ENCODE data around the gene ZNF385B. TPM values are rescaled to one million over a fixed set of nuclear protein-coding genes. Genes with fewer than 3 reads are reported as not detected.

The ZNF385B gene
- total and polyA plus RNA-seq, 4 donors, result 13.5 to 70.8 (median 45.2) TPM

- no peak overlapping the region for H3K4me3 ChIP-seq
- no peaks in the 10 kb centered on the region for H3K36me3 ChIP-seq (ENCODE audit: control insufficient read depth in 4 of 4, insufficient read depth in 4 of 4, low read length in 4 of 4)
- H3K9me3 ChIP-seq (ENCODE audit: control insufficient read depth in 4 of 4, insufficient read depth in 3 of 4, low read length in 3 of 4), result no peaks in the 10 kb centered on the region
- TF ChIP-seq CTCF (IDR thresholded peaks at IDR 0.05; ENCODE audit: control extremely low read depth, extremely low read depth), result no peak
- ATAC-seq (ENCODE audit: insufficient read depth, low FRiP score) (no peak), DNase-seq (no peak)
- H3K4me1 ChIP-seq (ENCODE audit: control insufficient read depth in 5 of 5, insufficient read depth in 5 of 5, low read length in 5 of 5), result peaks cover 0 to 19% (median 0%) of the 10 kb centered on the region in 5 donors
- H3K27ac ChIP-seq (ENCODE audit: low read depth in 1 of 2, low read length in 1 of 2), result no peak overlapping the region
- peaks cover 0 to 16% (median 9%) of the 10 kb centered on the region in 3 donors for H3K27me3 ChIP-seq (ENCODE audit: control insufficient read depth in 3 of 3, insufficient read depth in 3 of 3, low read length in 2 of 3)
- no peak overlapping the region for H3K9ac ChIP-seq (ENCODE audit: insufficient read depth in 1 of 2, low read length in 2 of 2)
These were observed 8.3 kb downstream of the ZNF385B start for GRCh38 chr2:179853108-179853507.

GRCh38 chr2:179850188-179850587 is 11.2 kb downstream of the ZNF385B start:
- peaks cover 0 to 15% (median 0%) of the 10 kb centered on the region in 5 donors for H3K4me1 ChIP-seq (ENCODE audit: control insufficient read depth in 5 of 5, insufficient read depth in 5 of 5, low read length in 5 of 5)
- WGBS, 2 donors, result 66 to 87% methylated on average over 1 of the region's 1 CpG
- no peak for DNase-seq
- H3K9me3 ChIP-seq (ENCODE audit: control insufficient read depth in 4 of 4, insufficient read depth in 3 of 4, low read length in 3 of 4), result no peaks in the 10 kb centered on the region
- ATAC-seq (ENCODE audit: insufficient read depth, low FRiP score), result no peak
- H3K4me3 ChIP-seq, result no peak overlapping the region
- no peak overlapping the region for H3K9ac ChIP-seq (ENCODE audit: insufficient read depth in 1 of 2, low read length in 2 of 2)
- no peak for TF ChIP-seq CTCF (IDR thresholded peaks at IDR 0.05; ENCODE audit: control extremely low read depth, extremely low read depth)
- no peaks in the 10 kb centered on the region for H3K27me3 ChIP-seq (ENCODE audit: control insufficient read depth in 3 of 3, insufficient read depth in 3 of 3, low read length in 2 of 3)
- no peaks in the 10 kb centered on the region for H3K36me3 ChIP-seq (ENCODE audit: control insufficient read depth in 4 of 4, insufficient read depth in 4 of 4, low read length in 4 of 4)
- no peak overlapping the region for H3K27ac ChIP-seq (ENCODE audit: low read depth in 1 of 2, low read length in 1 of 2)

GRCh38 chr2:179849719-179850118 is 11.7 kb downstream of the ZNF385B start:
- Histone ChIP-seq H3K4me3 (no peak overlapping the region), H3K9ac (ENCODE audit: insufficient read depth in 1 of 2, low read length in 2 of 2) (no peak overlapping the region), H3K9me3 (ENCODE audit: control insufficient read depth in 4 of 4, insufficient read depth in 3 of 4, low read length in 3 of 4) (no peaks in the 10 kb centered on the region), H3K27ac (ENCODE audit: low read depth in 1 of 2, low read length in 1 of 2) (no peak overlapping the region), H3K4me1 (ENCODE audit: control insufficient read depth in 5 of 5, insufficient read depth in 5 of 5, low read length in 5 of 5) (peaks cover 0 to 11% (median 0%) of the 10 kb centered on the region in 5 donors), H3K27me3 (ENCODE audit: control insufficient read depth in 3 of 3, insufficient read depth in 3 of 3, low read length in 2 of 3) (no peaks in the 10 kb centered on the region), H3K36me3 (ENCODE audit: control insufficient read depth in 4 of 4, insufficient read depth in 4 of 4, low read length in 4 of 4) (no peaks in the 10 kb centered on the region)
- ATAC-seq (ENCODE audit: insufficient read depth, low FRiP score) (no peak), DNase-seq (no peak)
- TF ChIP-seq CTCF (IDR thresholded peaks at IDR 0.05; ENCODE audit: control extremely low read depth, extremely low read depth), result no peak

GRCh38 chr2:179843541-179843940 is 17.9 kb downstream of the ZNF385B start:
- Histone ChIP-seq H3K9me3 (ENCODE audit: control insufficient read depth in 4 of 4, insufficient read depth in 3 of 4, low read length in 3 of 4) (no peaks in the 10 kb centered on the region), H3K4me3 (no peak overlapping the region), H3K36me3 (ENCODE audit: control insufficient read depth in 4 of 4, insufficient read depth in 4 of 4, low read length in 4 of 4) (no peaks in the 10 kb centered on the region), H3K27me3 (ENCODE audit: control insufficient read depth in 3 of 3, insufficient read depth in 3 of 3, low read length in 2 of 3) (no peaks in the 10 kb centered on the region), H3K4me1 (ENCODE audit: control insufficient read depth in 5 of 5, insufficient read depth in 5 of 5, low read length in 5 of 5) (peaks cover 0 to 10% (median 0%) of the 10 kb centered on the region in 5 donors), H3K9ac (ENCODE audit: insufficient read depth in 1 of 2, low read length in 2 of 2) (no peak overlapping the region), H3K27ac (ENCODE audit: low read depth in 1 of 2, low read length in 1 of 2) (no peak overlapping the region)
- DNase-seq (no peak), ATAC-seq (ENCODE audit: insufficient read depth, low FRiP score) (no peak)
- no peak for TF ChIP-seq CTCF (IDR thresholded peaks at IDR 0.05; ENCODE audit: control extremely low read depth, extremely low read depth)

All from lung (tissue), 12 donors.